Measurements from ENCODE around the gene ATCAY. TPM values are rescaled to one million over a fixed set of nuclear protein-coding genes. Genes with fewer than 3 reads are reported as not detected.
"Not testable (repeated sequence)": the region's sequence is repeated elsewhere in the genome, so short reads cannot be mapped to it uniquely, and the experiment has no call there.

ATCAY gene
- total and polyA plus RNA-seq, 10 donors = not detected

- Histone ChIP-seq H3K36me3 (no peaks in the 10 kb centered on the region), H3K27ac (no peak within 1 kb of the TSS), H3K4me3 (peak within 1 kb of the TSS in 3 of 8 donors; percentile 6 to 48 (median 16)), H3K9me3 (peaks cover 0 to 8% (median 0%) of the 10 kb centered on the region in 8 donors), H3K4me1 (peaks cover 0 to 7% (median 2%) of the 10 kb centered on the region in 6 donors), H3K27me3 (replicated peaks in 1 of 7) (peaks cover 12 to 75% (median 39%) of the 10 kb centered on the region in 7 donors)
- 15 to 31% (median 15%) methylated on average over 24 to 62 of the region's 62 CpGs for WGBS, 5 donors
- TF ChIP-seq POLR2A (IDR thresholded peaks at IDR 0.05) = no peak
- no peak for TF ChIP-seq POLR2AphosphoS5 (IDR thresholded peaks at IDR 0.05)
- no peak for TF ChIP-seq CTCF (IDR thresholded peaks at IDR 0.05 in 8 of 11, conservative IDR thresholded peaks at IDR 0.05 in 3 of 11)
- no peak for DNase-seq
- intact Hi-C loops (cut with DNase I; ENCODE audit: low total_unique reads) = no loop called here
Observed at GRCh38 chr19:3868770-3869456, 11.6 kb upstream of the ATCAY start, which contains the start of gene ZFR2. Gene ZFR2, minus strand, starts transcription at chr19:3869038. Its CDS starts 21 bp downstream, at chr19:3869017.

GRCh38 chr19:3873151-3873550, 7.3 kb upstream of the ATCAY start:
- 54 to 74% (median 73%) methylated on average over 4 of the region's 4 CpGs for whole genome bisulfite sequencing, 5 donors

DNA sequence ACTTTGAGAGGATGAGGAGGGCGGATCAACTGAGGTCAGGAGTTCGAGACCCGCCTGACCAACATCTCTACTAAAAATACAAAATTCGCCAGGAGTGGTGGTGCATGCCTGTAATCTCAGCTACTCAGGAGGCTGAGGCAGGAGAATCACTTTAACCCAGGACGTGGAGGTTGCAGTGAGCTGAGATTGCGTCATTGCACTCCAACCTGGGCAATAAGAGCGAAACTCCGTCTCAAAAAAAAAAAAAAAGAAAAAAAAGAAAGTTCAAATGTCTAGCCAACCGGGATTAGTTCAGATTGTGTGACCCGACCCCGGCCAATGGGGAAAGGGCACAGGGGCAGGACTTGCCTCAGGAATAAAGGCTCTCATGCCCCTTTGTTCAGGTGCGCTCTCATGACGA, 5.8 kb upstream of the ATCAY start:
- intact Hi-C loops (cut with DNase I; ENCODE audit: low total_unique reads); H3K36me3 ChIP-seq; DNase-seq; H3K27ac ChIP-seq; H3K4me3 ChIP-seq; H3K9me3 ChIP-seq; H3K4me1 ChIP-seq: not testable (repeated sequence)
- peaks cover 3 to 79% (median 24%) of the 10 kb centered on the region in 7 donors for H3K27me3 ChIP-seq (replicated peaks in 1 of 7)
- 77 to 88% (median 80%) methylated on average over 13 of the region's 13 CpGs for WGBS, 5 donors

More at GRCh38 chr19:3873151-3873550, 7.3 kb upstream of the ATCAY start:
- H3K4me3 ChIP-seq = no peak overlapping the region
- H3K4me1 ChIP-seq = peaks cover 0 to 7% (median 2%) of the 10 kb centered on the region in 6 donors
- intact Hi-C loops (cut with DNase I; ENCODE audit: low total_unique reads) = no loop called here
- no peak for TF ChIP-seq CTCF (IDR thresholded peaks at IDR 0.05 in 8 of 11, conservative IDR thresholded peaks at IDR 0.05 in 3 of 11)
- no peak for TF ChIP-seq POLR2AphosphoS5 (IDR thresholded peaks at IDR 0.05)
- no peak for TF ChIP-seq POLR2A (IDR thresholded peaks at IDR 0.05)
- H3K27me3 ChIP-seq (replicated peaks in 1 of 7) = peaks cover 12 to 79% (median 34%) of the 10 kb centered on the region in 7 donors
- H3K27ac ChIP-seq = no peak overlapping the region
- DNase-seq = no peak
- peaks cover 0 to 8% (median 0%) of the 10 kb centered on the region in 8 donors for H3K9me3 ChIP-seq
- H3K36me3 ChIP-seq = no peaks in the 10 kb centered on the region

- no peak for DNase-seq
- no peak overlapping the region for H3K27ac ChIP-seq
- intact Hi-C loops (cut with DNase I; ENCODE audit: low total_unique reads) = no loop called here
- no peak for TF ChIP-seq CTCF (IDR thresholded peaks at IDR 0.05 in 8 of 11, conservative IDR thresholded peaks at IDR 0.05 in 3 of 11)
- TF ChIP-seq POLR2AphosphoS5 (IDR thresholded peaks at IDR 0.05) = no peak
- no peak for TF ChIP-seq POLR2A (IDR thresholded peaks at IDR 0.05)
- H3K4me3 ChIP-seq = no peak overlapping the region
- no peaks in the 10 kb centered on the region for H3K9me3 ChIP-seq
- H3K27me3 ChIP-seq (replicated peaks in 1 of 7) = peaks cover 5 to 94% (median 55%) of the 10 kb centered on the region in 7 donors
- H3K4me1 ChIP-seq = peaks cover 0 to 20% (median 8%) of the 10 kb centered on the region in 6 donors
- WGBS, 5 donors = 64 to 69% (median 67%) methylated on average over 11 to 12 of the region's 12 CpGs
- no peaks in the 10 kb centered on the region for H3K36me3 ChIP-seq
Observed at GRCh38 chr19:3879656-3880055, 829 bp upstream of the ATCAY start.
